Fibroblast of the aortic adventitia (primary cell): ENCODE measurements around the gene VAT1L. TPM values are rescaled to one million over a fixed set of nuclear protein-coding genes. Genes with fewer than 3 reads are reported as not detected.

Experiments used
- DNase-seq: peaks from one replicate; pipeline ENCODE4 v3.0.0-alpha.2; 2010; ENCODE audit warnings: low read depth
- H3K4me3 ChIP-seq: 2 replicates; pipeline ENCODE4 v1.5.1; 2011; ENCODE audit warnings: low read depth, mild to moderate bottlenecking, control low read depth, low read length, moderate library complexity
- total RNA-seq: library from RNA; depleted of rRNA; stranded (reverse); fragments of >200 nt; gene quantifications from 2 replicates; pipeline ENCODE4 v1.2.3, GENCODE V29; 2012; ENCODE audit warnings: low replicate concordance
- TF ChIP-seq, protein P1 (sequence below): IDR thresholded peaks from 2 replicates; pipeline ENCODE4 v1.5.1; 2011; ENCODE audit warnings: mild to moderate bottlenecking, low read length, control low read depth, inconsistent platforms; ENCODE audit not compliant: insufficient read depth

Gene VAT1L
- total RNA-seq, 1 donor = 12.2 TPM

DNA sequence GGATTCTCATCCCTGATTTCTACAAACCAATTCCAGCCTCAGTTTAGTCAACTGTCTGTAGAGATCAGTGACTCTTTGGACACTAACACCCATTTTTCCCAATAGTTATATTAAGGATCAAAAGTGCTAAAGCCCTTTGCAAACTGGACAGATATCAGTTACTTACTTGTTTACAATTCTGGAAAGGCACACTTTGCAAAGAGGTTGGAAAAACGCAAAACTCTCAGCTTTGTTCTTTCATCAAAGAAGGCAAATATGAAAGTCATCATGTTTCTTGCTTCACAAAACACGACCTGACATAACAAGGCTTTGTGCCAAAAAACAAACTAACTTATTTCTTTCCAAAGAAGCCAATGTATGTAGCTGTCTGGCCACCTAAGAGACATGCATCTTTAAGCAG is 26.1 kb upstream of the VAT1L start:
- no peak overlapping the region for H3K4me3 ChIP-seq
- TF ChIP-seq, protein P1, sequence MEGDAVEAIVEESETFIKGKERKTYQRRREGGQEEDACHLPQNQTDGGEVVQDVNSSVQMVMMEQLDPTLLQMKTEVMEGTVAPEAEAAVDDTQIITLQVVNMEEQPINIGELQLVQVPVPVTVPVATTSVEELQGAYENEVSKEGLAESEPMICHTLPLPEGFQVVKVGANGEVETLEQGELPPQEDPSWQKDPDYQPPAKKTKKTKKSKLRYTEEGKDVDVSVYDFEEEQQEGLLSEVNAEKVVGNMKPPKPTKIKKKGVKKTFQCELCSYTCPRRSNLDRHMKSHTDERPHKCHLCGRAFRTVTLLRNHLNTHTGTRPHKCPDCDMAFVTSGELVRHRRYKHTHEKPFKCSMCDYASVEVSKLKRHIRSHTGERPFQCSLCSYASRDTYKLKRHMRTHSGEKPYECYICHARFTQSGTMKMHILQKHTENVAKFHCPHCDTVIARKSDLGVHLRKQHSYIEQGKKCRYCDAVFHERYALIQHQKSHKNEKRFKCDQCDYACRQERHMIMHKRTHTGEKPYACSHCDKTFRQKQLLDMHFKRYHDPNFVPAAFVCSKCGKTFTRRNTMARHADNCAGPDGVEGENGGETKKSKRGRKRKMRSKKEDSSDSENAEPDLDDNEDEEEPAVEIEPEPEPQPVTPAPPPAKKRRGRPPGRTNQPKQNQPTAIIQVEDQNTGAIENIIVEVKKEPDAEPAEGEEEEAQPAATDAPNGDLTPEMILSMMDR = no peak
- DNase-seq = no peak

DNA sequence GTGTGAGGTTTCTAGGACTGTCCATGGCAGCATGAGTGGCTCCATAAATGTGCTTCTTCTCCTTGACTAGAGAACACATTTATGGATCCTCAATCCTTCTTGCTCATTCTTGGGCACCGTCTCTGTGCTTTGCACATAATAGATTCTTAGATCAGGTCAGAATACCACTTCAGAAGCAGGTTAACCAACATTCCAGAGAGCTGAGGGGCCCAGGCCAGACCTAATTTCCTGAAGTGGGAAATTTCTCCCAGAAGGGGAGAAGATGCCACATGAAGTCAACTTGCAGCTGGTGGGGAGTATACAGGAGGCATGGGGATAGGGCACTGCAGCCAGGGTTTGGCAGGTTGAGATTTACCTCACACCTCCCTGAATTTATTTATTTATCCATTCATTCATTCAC is 24.4 kb upstream of the VAT1L start:
- no peak overlapping the region for H3K4me3 ChIP-seq
- no peak for DNase-seq

DNA sequence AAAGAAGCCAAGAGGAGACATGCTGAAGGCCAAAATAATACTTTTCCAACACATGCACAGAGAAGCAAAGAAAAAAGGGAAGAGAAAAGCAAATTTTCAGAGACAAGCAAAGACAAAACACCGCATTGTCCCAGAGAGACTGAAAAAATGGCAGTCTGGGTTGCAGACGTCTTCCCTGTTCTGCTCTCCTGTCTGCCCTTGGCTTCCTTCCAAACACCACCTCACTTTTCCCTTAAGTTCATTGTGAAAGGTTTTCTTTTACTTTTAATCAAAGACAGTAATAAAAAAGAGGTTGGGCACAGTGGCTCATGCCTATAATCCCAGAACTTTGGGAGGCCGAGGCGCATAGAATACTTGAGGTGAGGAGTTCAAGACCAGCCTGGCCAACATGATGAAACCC is 21.2 kb upstream of the VAT1L start:
- peak; percentile 32 for DNase-seq
- TF ChIP-seq, protein P1 = no peak
- H3K4me3 ChIP-seq = no peak overlapping the region

More for the DNA sequence above, 24.4 kb upstream of the VAT1L start:
- TF ChIP-seq, protein P1 = no peak

DNA sequence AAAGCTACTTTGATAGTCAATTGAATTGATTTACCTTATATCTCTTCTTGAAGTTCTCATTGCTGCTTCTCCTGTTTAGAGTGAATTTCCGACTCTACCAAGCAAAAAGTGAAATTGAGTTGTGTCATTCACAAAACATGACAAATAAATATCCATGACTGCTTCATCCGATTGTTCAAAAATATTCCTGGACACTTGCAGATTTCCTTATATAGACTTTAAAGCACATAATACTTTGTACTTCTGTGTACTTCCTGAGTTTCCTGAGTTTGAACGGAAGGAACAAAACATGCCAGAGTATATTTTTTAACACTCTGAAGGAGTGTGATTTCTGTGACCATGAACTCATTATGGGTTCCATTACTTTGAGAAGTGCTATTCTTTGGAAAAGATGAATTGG is 20.5 kb upstream of the VAT1L start:
- TF ChIP-seq, protein P1 = no peak
- no peak overlapping the region for H3K4me3 ChIP-seq
- no peak for DNase-seq

DNA sequence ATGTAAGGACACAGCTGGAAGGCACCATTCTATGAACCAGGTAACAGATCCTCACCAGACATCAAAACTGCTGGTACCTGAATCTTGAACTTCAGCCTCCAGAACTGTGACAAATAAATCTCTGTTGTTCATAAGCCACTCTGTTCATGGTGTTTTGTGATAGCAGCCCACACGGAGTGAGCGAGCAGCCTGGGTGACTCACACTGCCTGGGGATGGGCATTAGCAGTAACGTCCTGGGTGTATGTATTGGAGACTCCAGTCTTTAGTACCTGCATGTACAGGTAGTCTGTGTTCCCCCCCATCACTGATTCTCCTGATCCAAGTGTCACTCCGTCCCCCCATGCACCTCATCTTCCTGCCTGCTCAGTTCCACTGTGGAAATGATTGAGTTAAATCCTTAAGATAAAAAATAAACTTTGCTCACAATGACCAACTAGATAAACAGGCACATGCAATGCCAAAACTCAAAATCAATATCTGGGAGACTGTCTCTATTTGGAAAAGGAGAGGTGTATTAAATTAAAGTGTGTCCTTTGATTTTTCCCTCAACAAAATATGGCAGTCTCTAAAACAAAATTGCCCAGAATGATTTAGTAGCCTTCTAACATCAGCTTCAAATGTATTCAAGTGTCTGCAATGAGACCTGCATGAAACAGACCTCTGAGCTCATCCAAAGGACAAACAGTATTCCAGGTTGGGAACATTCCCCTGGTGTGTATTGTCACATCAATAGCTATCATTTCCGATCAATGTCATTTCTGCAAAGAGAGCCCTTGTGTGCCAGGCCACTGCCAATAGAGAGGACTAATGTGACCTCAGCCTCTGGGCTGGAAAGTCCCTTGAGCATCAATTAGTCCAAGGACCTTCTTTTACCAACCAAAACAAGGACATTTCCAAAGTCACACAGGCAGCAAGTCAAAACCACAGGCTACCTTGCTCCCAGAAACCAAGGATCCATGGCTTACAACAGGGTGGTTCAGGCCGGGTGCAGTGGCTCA is 12.2 kb upstream of the VAT1L start:
- no peak overlapping the region for H3K4me3 ChIP-seq
- TF ChIP-seq, protein P1 = no peak
- DNase-seq = no peak

DNA sequence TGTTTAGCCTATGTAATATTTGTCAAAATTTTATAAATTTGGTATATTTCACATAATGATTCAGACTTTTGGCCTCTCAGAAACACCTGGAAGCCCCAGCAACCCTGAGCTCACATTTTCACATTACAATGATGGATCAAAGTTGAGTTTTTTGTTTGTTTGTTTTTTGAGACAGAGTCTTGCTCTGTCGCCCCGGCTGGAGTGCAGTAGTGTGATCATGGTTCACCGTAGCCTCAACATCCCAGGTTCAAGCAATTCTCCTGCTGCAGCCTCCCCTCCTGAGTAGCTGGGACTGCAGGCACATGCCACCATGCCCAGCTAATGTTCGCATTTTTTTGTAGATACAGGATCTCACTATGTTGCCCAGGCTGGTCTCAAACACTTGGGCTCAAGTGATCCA is 10.6 kb upstream of the VAT1L start:
- TF ChIP-seq, protein P1 = no peak
- no peak for DNase-seq
- H3K4me3 ChIP-seq = no peak overlapping the region
